Fibroblast of lung (primary cell): ENCODE measurements around the gene GPR180. TPM values are rescaled to one million over a fixed set of nuclear protein-coding genes. Genes with fewer than 3 reads are reported as not detected.

Source experiments
- DNase-seq, 2 donors: peaks; one replicate each; pipeline versions ENCODE4 v3.0.0 to v3.0.0-alpha.2; 2010; ENCODE audit warnings: low read depth in 2 of 2
- H2AFZ ChIP-seq: 2 replicates; pipeline ENCODE4 v1.5.1; 2012; ENCODE audit warnings: low read length, control low read depth, inconsistent platforms
- H3K27ac ChIP-seq: 2 replicates; pipeline ENCODE4 v1.5.1; 2011; ENCODE audit warnings: low read length, control low read depth; ENCODE audit not compliant: insufficient read depth
- H3K27me3 ChIP-seq: 2 replicates; pipeline ENCODE4 v1.5.1; 2011; ENCODE audit warnings: mild to moderate bottlenecking, low read length; ENCODE audit not compliant: control insufficient read depth, insufficient read depth
- H3K36me3 ChIP-seq: 2 replicates; pipeline ENCODE4 v1.5.1; 2011; ENCODE audit warnings: low read length; ENCODE audit not compliant: control insufficient read depth, insufficient read depth
- H3K4me1 ChIP-seq: 2 replicates; pipeline ENCODE4 v1.5.1; 2011; ENCODE audit warnings: low read length; ENCODE audit not compliant: control insufficient read depth, insufficient read depth; ENCODE audit errors: extremely low read depth
- H3K4me2 ChIP-seq: 2 replicates; pipeline ENCODE4 v1.5.1; 2011; ENCODE audit warnings: low read length, control low read depth; ENCODE audit not compliant: insufficient read depth; ENCODE audit errors: extremely low read depth
- H3K4me3 ChIP-seq, 4 experiments: fragments of 200-600 bp in 1 of 4; sonication (generic) in 1 of 4; replicated peaks in 1 of 4; 2 replicates each; pipeline ENCODE4 v1.5.1; 2011 to 2016; ENCODE audit warnings: low read length in 4 of 4, low read depth in 3 of 4, mild to moderate bottlenecking in 3 of 4, control low read depth in 2 of 4, inconsistent platforms in 1 of 4, mixed read lengths in 1 of 4; ENCODE audit not compliant: insufficient read depth in 1 of 4; ENCODE audit errors: control extremely low read depth in 1 of 4
- H3K79me2 ChIP-seq: 2 replicates; pipeline ENCODE4 v1.5.1; 2012; ENCODE audit warnings: mild to moderate bottlenecking, low read length, inconsistent platforms; ENCODE audit not compliant: control insufficient read depth, insufficient read depth
- H3K9ac ChIP-seq: 2 replicates; pipeline ENCODE4 v1.5.1; 2011; ENCODE audit warnings: mild to moderate bottlenecking, low read length, control low read depth; ENCODE audit not compliant: insufficient read depth
- H3K9me3 ChIP-seq: 2 replicates; pipeline ENCODE4 v1.5.1; 2012; ENCODE audit warnings: low read depth, low read length; ENCODE audit not compliant: control insufficient read depth, insufficient read depth
- H4K20me1 ChIP-seq: 2 replicates; pipeline ENCODE4 v1.5.1; 2011; ENCODE audit warnings: low read length; ENCODE audit not compliant: control insufficient read depth, insufficient read depth; ENCODE audit errors: extremely low read depth
- CTCF ChIP-seq, 2 donors: IDR thresholded peaks in 1 of 2; conservative IDR thresholded peaks in 1 of 2; 1 replicate in 1 of 2; 2 replicates in 1 of 2; pipeline ENCODE4 v1.5.1; 2011 to 2012; ENCODE audit warnings: low read length in 2 of 2, control low read depth in 1 of 2, inconsistent platforms in 1 of 2, low read depth in 1 of 2, mild to moderate bottlenecking in 1 of 2
- EZH2 ChIP-seq: IDR thresholded peaks from 2 replicates; pipeline ENCODE4 v1.5.1; 2012; ENCODE audit warnings: low read length, control low read depth, mild to moderate bottlenecking; ENCODE audit errors: missing control alignments
- polyA plus RNA-seq, 2 donors: library from polyadenylated mRNA; depleted of rRNA in 1 of 2; stranded (reverse) in 1 of 2; unstranded in 1 of 2; fragments of >200 nt; gene quantifications; 2 replicates each; pipeline ENCODE4 v1.2.1, GENCODE V29; 2011 to 2012; ENCODE audit warnings: missing spikeins in 1 of 2
- total RNA-seq: library from RNA; depleted of rRNA; stranded (reverse); fragments of >200 nt; gene quantifications from 2 replicates; pipeline ENCODE4 v1.2.1, GENCODE V29; 2014

Gene GPR180
- total and polyA plus RNA-seq, 2 donors (not counting 1 experiment from before 2014, with no cell fraction given): 9.0 to 12.1 TPM

GRCh38 chr13:94558716-94559115, 42.9 kb upstream of the GPR180 start:
- Histone ChIP-seq H3K4me2 (no peak overlapping the region), H3K9ac (no peak overlapping the region), H3K79me2 (no peaks in the 10 kb centered on the region), H3K27ac (no peak overlapping the region), H3K36me3 (no peaks in the 10 kb centered on the region), H3K4me1 (no peaks in the 10 kb centered on the region), H3K27me3 (no peaks in the 10 kb centered on the region), H3K9me3 (no peaks in the 10 kb centered on the region), H2AFZ (no peak overlapping the region), H3K4me3 (no peak overlapping the region), H4K20me1 (no peaks in the 10 kb centered on the region)
- DNase-seq: peak in 1 of 2 donors; percentile 16
- TF ChIP-seq CTCF (conservative IDR thresholded peaks at IDR 0.05 in 1 of 2, IDR thresholded peaks at IDR 0.05 in 1 of 2; ENCODE audit: low read depth in 1 of 2, low read length in 2 of 2): no peak
- no peak for TF ChIP-seq EZH2

- Histone ChIP-seq H4K20me1 (no peaks in the 10 kb centered on the region), H3K4me3 (no peak overlapping the region), H3K36me3 (no peaks in the 10 kb centered on the region), H2AFZ (no peak overlapping the region), H3K9me3 (no peaks in the 10 kb centered on the region), H3K9ac (no peak overlapping the region), H3K4me2 (no peak overlapping the region), H3K27me3 (no peaks in the 10 kb centered on the region), H3K4me1 (no peaks in the 10 kb centered on the region), H3K27ac (no peak overlapping the region), H3K79me2 (no peaks in the 10 kb centered on the region)
- DNase-seq: no peak
- TF ChIP-seq CTCF (conservative IDR thresholded peaks at IDR 0.05 in 1 of 2, IDR thresholded peaks at IDR 0.05 in 1 of 2; ENCODE audit: low read depth in 1 of 2, low read length in 2 of 2) (no peak), EZH2 (no peak)
Observed at GRCh38 chr13:94559222-94559795, 42.3 kb upstream of the GPR180 start.

GRCh38 chr13:94560116-94560515, 41.5 kb upstream of the GPR180 start:
- H3K79me2 ChIP-seq: no peaks in the 10 kb centered on the region
- H3K27ac ChIP-seq: no peak overlapping the region
- H4K20me1 ChIP-seq: no peaks in the 10 kb centered on the region
- H3K36me3 ChIP-seq: no peaks in the 10 kb centered on the region
- no peak overlapping the region for H2AFZ ChIP-seq
- no peak overlapping the region for H3K4me3 ChIP-seq
- H3K9ac ChIP-seq: no peak overlapping the region
- H3K27me3 ChIP-seq: no peaks in the 10 kb centered on the region
- no peak for DNase-seq
- TF ChIP-seq EZH2 (no peak), CTCF (conservative IDR thresholded peaks at IDR 0.05 in 1 of 2, IDR thresholded peaks at IDR 0.05 in 1 of 2; ENCODE audit: low read depth in 1 of 2, low read length in 2 of 2) (no peak)
- H3K9me3 ChIP-seq: no peaks in the 10 kb centered on the region
- H3K4me2 ChIP-seq: no peak overlapping the region
- H3K4me1 ChIP-seq: no peaks in the 10 kb centered on the region
